Osteoblast (primary cell): Measurements from ENCODE around the gene RNF112. TPM values are rescaled to one million over a fixed set of nuclear protein-coding genes. Genes with fewer than 3 reads are reported as not detected.
"Not testable (repeated sequence)": the region's sequence is repeated elsewhere in the genome, so short reads cannot be mapped to it uniquely, and the experiment has no call there.

Source experiments
- DNase-seq: peaks from one replicate; pipeline ENCODE4 v3.0.0; 2011; ENCODE audit warnings: low spot score, mixed read lengths; ENCODE audit not compliant: insufficient read length; ENCODE audit errors: missing footprints
- H2AFZ ChIP-seq: 2 replicates; pipeline ENCODE4 v1.6.0; 2011; ENCODE audit warnings: mild to moderate bottlenecking, low read length
- H3K27ac ChIP-seq: 2 replicates; pipeline ENCODE4 v1.5.1; 2011; ENCODE audit warnings: mild to moderate bottlenecking, low read depth, low read length, moderate library complexity
- H3K27me3 ChIP-seq: 2 replicates; pipeline ENCODE4 v1.6.0; 2012; ENCODE audit warnings: mild to moderate bottlenecking, control low read depth, inconsistent platforms, low read length, moderate library complexity; ENCODE audit not compliant: insufficient read depth
- H3K36me3 ChIP-seq: 2 replicates; pipeline ENCODE4 v1.5.1; 2011; ENCODE audit warnings: mild to moderate bottlenecking, low read length, control low read depth, moderate library complexity; ENCODE audit not compliant: insufficient read depth
- H3K4me1 ChIP-seq: 2 replicates; pipeline ENCODE4 v1.5.1; 2011; ENCODE audit warnings: mild to moderate bottlenecking, low read length, control low read depth, moderate library complexity; ENCODE audit not compliant: insufficient read depth
- H3K4me2 ChIP-seq: 2 replicates; pipeline ENCODE4 v1.6.0; 2011; ENCODE audit warnings: mild to moderate bottlenecking, low read length; ENCODE audit not compliant: insufficient read depth
- H3K4me3 ChIP-seq: fragments of 200-600 bp; sonication (generic); 3 replicates; pipeline ENCODE4 v1.5.1; 2012; ENCODE audit warnings: mild to moderate bottlenecking, low read length, inconsistent platforms; ENCODE audit not compliant: insufficient read depth
- H3K79me2 ChIP-seq: 2 replicates; pipeline ENCODE4 v1.6.0; 2012; ENCODE audit warnings: mild to moderate bottlenecking, low read length, control low read depth, inconsistent platforms; ENCODE audit not compliant: insufficient read depth
- H3K9me3 ChIP-seq: 2 replicates; pipeline ENCODE4 v1.5.1; 2011; ENCODE audit warnings: low read depth, low read length, control low read depth
- H4K20me1 ChIP-seq: 2 replicates; pipeline ENCODE4 v1.6.0; 2012; ENCODE audit warnings: mild to moderate bottlenecking, low read length, control low read depth; ENCODE audit not compliant: insufficient read depth
- CTCF ChIP-seq: IDR thresholded peaks from 2 replicates; pipeline ENCODE4 v1.5.1; 2011; ENCODE audit warnings: mild to moderate bottlenecking, low read depth, low read length, moderate library complexity; ENCODE audit errors: extremely low read depth
- total RNA-seq: library from RNA; depleted of rRNA; stranded (reverse); fragments of >200 nt; gene quantifications from 2 replicates; pipeline ENCODE4 v1.2.3, GENCODE V29; 2012

RNF112 gene
- total RNA-seq, 1 donor: 0.36 TPM

- H3K4me1 ChIP-seq: peaks cover 4% of the 10 kb centered on the region
- no peak overlapping the region for H3K27ac ChIP-seq
- no peak overlapping the region for H3K4me2 ChIP-seq
- no peaks in the 10 kb centered on the region for H3K36me3 ChIP-seq
- no peak overlapping the region for H3K4me3 ChIP-seq
- TF ChIP-seq CTCF: no peak
- no peaks in the 10 kb centered on the region for H3K79me2 ChIP-seq
- no peak for DNase-seq
- no peak overlapping the region for H2AFZ ChIP-seq
- H3K27me3 ChIP-seq: peaks cover 29% of the 10 kb centered on the region
- H4K20me1 ChIP-seq: no peaks in the 10 kb centered on the region
- no peaks in the 10 kb centered on the region for H3K9me3 ChIP-seq
Observed at GRCh38 chr17:19454074-19454473, 43.0 kb downstream of the RNF112 start.

- H2AFZ ChIP-seq: no peak overlapping the region
- H3K9me3 ChIP-seq: no peaks in the 10 kb centered on the region
- no peaks in the 10 kb centered on the region for H3K4me1 ChIP-seq
- no peaks in the 10 kb centered on the region for H3K79me2 ChIP-seq
- H3K27ac ChIP-seq: no peak overlapping the region
- H3K36me3 ChIP-seq: no peaks in the 10 kb centered on the region
- H3K4me2 ChIP-seq: no peak overlapping the region
- H3K27me3 ChIP-seq: peaks cover 29% of the 10 kb centered on the region
- H3K4me3 ChIP-seq: no peak overlapping the region
- DNase-seq: no peak
- no peaks in the 10 kb centered on the region for H4K20me1 ChIP-seq
- TF ChIP-seq CTCF: no peak
Observed at GRCh38 chr17:19456016-19456927, 45.2 kb downstream of the RNF112 start.

GRCh38 chr17:19457046-19457445 is 46.0 kb downstream of the RNF112 start:
- DNase-seq: no peak
- Histone ChIP-seq H2AFZ (no peak overlapping the region), H3K27ac (no peak overlapping the region), H3K79me2 (no peaks in the 10 kb centered on the region), H3K9me3 (no peaks in the 10 kb centered on the region), H3K27me3 (peaks cover 29% of the 10 kb centered on the region), H4K20me1 (no peaks in the 10 kb centered on the region), H3K36me3 (no peaks in the 10 kb centered on the region), H3K4me2 (no peak overlapping the region), H3K4me3 (no peak overlapping the region), H3K4me1 (no peaks in the 10 kb centered on the region)
- TF ChIP-seq CTCF: no peak

- DNase-seq: no peak
- TF ChIP-seq CTCF: no peak
- peaks cover 23% of the 10 kb centered on the region for H3K27me3 ChIP-seq
Observed at GRCh38 chr17:19457830-19458271, 46.8 kb downstream of the RNF112 start.

GRCh38 chr17:19458481-19458880 is 47.4 kb downstream of the RNF112 start:
- not testable (repeated sequence) for H3K79me2 ChIP-seq, H3K4me1 ChIP-seq, DNase-seq

More at GRCh38 chr17:19457830-19458271, 46.8 kb downstream of the RNF112 start:
- H3K4me2 ChIP-seq: no peak overlapping the region
- H3K36me3 ChIP-seq: no peaks in the 10 kb centered on the region
- no peak overlapping the region for H2AFZ ChIP-seq
- H3K27ac ChIP-seq: no peak overlapping the region
- H3K79me2 ChIP-seq: no peaks in the 10 kb centered on the region
- H3K9me3 ChIP-seq: no peaks in the 10 kb centered on the region
- H3K4me3 ChIP-seq: no peak overlapping the region
- no peaks in the 10 kb centered on the region for H4K20me1 ChIP-seq
- H3K4me1 ChIP-seq: no peaks in the 10 kb centered on the region

More at GRCh38 chr17:19458481-19458880, 47.4 kb downstream of the RNF112 start:
- not testable (repeated sequence) for H3K27ac ChIP-seq, H4K20me1 ChIP-seq, H2AFZ ChIP-seq, H3K36me3 ChIP-seq, H3K4me3 ChIP-seq, H3K4me2 ChIP-seq, H3K9me3 ChIP-seq
- H3K27me3 ChIP-seq: peaks cover 18% of the 10 kb centered on the region
